ENCODE measurements around the gene ARHGEF17.

The ARHGEF17 gene

DNA sequence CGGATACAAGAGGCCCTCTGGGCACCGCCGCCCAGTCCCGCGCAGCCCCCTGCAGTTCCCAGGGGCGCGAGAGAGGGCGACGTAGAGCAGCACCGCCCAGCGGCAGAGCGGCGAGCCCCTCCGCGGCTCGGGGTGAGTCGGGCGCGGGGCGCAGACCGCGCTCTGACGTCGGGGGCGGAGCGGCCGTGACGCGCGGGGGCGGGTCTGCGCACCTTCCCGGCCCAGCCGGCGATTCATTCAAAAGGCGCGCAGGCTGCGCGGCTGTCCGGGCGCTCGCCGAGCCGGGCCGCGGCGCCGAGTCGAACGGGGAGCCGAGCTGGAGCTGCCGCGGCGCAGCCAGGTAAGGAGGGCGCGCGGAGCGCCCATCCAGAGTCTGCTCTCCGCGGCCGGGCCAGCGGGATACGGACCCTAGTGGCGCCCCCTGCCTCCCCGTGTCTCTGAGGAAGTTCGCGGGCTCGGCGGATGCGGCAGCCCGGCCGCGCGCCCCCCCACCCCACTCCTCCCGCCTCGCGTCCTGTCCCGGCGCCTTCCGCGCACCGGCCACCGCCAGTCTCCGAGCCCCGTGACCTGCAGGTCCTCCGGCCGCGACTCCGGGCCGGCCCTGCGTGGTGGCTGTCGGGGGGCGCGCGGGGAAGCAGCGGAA is 68.2 kb downstream of the ARHGEF17 start, which contains the start of gene RELT (continued):
- TF ChIP-seq TSHZ1 (tag by site-specific recombination; IDR thresholded peaks at IDR 0.05; ENCODE audit: borderline replicate concordance) (no peak), ZNF202 (tag by site-specific recombination; IDR thresholded peaks at IDR 0.05; ENCODE audit: borderline replicate concordance) (no peak), GLIS2 (tag by site-specific recombination; IDR thresholded peaks at IDR 0.05) (0 out of 2 replicates have a peak, but pooled peaks have one; percentile 24), KLF8 (tag by site-specific recombination; IDR thresholded peaks at IDR 0.05) (peak; percentile 20; the same call in 1 of the 2 replicates), ZFP3 (tag by site-specific recombination; IDR thresholded peaks at IDR 0.05; ENCODE audit: low read depth) (no peak)

DNA sequence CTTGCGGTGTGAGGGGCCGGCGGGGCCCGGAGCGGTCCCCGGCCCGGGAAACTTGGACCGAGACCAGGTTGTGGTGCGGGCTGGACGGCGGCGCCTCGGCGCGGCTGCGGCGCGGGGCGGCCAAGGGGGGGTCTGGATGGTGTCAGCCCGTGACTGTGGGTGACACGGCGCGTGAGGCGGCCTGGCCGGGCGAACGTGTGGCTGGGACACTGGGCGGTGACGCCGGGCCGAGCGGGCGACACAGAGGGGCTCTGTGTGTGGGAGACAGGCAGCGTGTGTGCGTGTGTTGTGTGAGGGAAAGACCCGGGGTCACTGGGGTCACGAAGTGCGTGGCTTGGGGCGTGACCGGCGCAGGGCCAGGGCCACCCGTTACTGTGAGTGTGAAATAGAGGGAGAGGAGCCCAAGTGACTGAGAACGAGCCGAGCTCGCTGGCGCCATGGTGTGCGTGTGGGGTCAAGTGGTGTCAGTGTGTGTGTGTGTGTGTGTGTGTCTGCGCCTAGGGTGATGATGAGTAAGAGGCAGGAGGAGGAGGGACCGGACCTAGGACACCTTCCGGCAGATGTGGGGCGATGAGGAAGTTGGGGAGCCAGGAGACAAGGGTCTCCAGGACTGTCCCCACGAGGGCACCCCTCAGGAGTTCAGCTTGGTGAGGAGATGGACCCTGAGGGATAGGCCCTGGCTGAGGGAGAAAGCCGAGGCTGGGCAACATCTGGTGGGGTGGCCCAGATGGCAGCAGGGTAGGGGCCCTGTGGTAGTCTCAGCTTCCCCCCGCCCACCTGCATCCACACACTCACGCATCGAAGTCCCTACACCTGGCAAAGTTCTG is 68.9 kb downstream of the ARHGEF17 start:
- H3K27ac ChIP-seq (ENCODE audit: extremely low read depth, low read depth, low read length) = peak overlapping the region; percentile 64; the same call in 1 of the 2 replicates
- ChIA-PET POLR2A (interaction anchor here (0.8 to 1.7 kb wide), 3 partner anchors 16 to 70 kb away, joined by 3 to 8 read pairs (median 6); partner anchors contain the start of gene ARHGEF17), CTCF (interaction anchor here (0.6 to 1.4 kb wide), 4 partner anchors 8 to 82 kb away, joined by 3 to 5 read pairs (median 3); no protein-coding TSS in a partner anchor)
- H3K4me1 ChIP-seq (ENCODE audit: control insufficient read depth, insufficient read depth, low read length) = no peaks in the 10 kb centered on the region
- H3K9me3 ChIP-seq (ENCODE audit: control insufficient read depth, insufficient read depth, low read depth, low read length) = no peaks in the 10 kb centered on the region
- H3K4me3 ChIP-seq (ENCODE audit: low read depth, low read length) = peak overlapping the region; percentile 82
- no peaks in the 10 kb centered on the region for H3K36me3 ChIP-seq (ENCODE audit: control insufficient read depth in 2 of 2, insufficient read depth in 1 of 2, low read length in 2 of 2)
- TF ChIP-seq ZFP41 (tag by site-specific recombination; IDR thresholded peaks at IDR 0.05; ENCODE audit: borderline replicate concordance) (no peak), ZNF2 (tag by site-specific recombination; IDR thresholded peaks at IDR 0.05) (peak; percentile 91), ZNF302 (tag by site-specific recombination; IDR thresholded peaks at IDR 0.05; ENCODE audit: low read depth) (no peak), ATF2 (tag by site-specific recombination; IDR thresholded peaks at IDR 0.05; ENCODE audit: low read depth) (0 out of 2 replicates have a peak, but pooled peaks have one; percentile 8), ZNF626 (tag by site-specific recombination; IDR thresholded peaks at IDR 0.05) (no peak), ZNF248 (tag by site-specific recombination; IDR thresholded peaks at IDR 0.05) (0 out of 2 replicates have a peak, but pooled peaks have one; percentile 56), ZNF416 (tag by site-specific recombination; IDR thresholded peaks at IDR 0.05) (no peak), ZNF830 (tag by site-specific recombination; IDR thresholded peaks at IDR 0.05; ENCODE audit: low read depth) (no peak), OSR2 (tag by site-specific recombination; IDR thresholded peaks at IDR 0.05) (no peak), ZNF239 (tag by site-specific recombination; IDR thresholded peaks at IDR 0.05) (no peak), ZNF155 (tag by site-specific recombination; IDR thresholded peaks at IDR 0.05) (no peak), ZNF571 (tag by site-specific recombination; IDR thresholded peaks at IDR 0.05) (no peak), ZNF146 (tag by site-specific recombination; IDR thresholded peaks at IDR 0.05) (peak; percentile 21; the same call in 1 of the 2 replicates), ZNF792 (tag by site-specific recombination; IDR thresholded peaks at IDR 0.05) (0 out of 2 replicates have a peak, but pooled peaks have one; percentile 62)
- TF ChIP-seq, protein P1, sequence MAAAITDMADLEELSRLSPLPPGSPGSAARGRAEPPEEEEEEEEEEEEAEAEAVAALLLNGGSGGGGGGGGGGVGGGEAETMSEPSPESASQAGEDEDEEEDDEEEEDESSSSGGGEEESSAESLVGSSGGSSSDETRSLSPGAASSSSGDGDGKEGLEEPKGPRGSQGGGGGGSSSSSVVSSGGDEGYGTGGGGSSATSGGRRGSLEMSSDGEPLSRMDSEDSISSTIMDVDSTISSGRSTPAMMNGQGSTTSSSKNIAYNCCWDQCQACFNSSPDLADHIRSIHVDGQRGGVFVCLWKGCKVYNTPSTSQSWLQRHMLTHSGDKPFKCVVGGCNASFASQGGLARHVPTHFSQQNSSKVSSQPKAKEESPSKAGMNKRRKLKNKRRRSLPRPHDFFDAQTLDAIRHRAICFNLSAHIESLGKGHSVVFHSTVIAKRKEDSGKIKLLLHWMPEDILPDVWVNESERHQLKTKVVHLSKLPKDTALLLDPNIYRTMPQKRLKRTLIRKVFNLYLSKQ (tag by site-specific recombination; IDR thresholded peaks at IDR 0.05; ENCODE audit: borderline replicate concordance) = no peak
- TF ChIP-seq, protein P2, sequence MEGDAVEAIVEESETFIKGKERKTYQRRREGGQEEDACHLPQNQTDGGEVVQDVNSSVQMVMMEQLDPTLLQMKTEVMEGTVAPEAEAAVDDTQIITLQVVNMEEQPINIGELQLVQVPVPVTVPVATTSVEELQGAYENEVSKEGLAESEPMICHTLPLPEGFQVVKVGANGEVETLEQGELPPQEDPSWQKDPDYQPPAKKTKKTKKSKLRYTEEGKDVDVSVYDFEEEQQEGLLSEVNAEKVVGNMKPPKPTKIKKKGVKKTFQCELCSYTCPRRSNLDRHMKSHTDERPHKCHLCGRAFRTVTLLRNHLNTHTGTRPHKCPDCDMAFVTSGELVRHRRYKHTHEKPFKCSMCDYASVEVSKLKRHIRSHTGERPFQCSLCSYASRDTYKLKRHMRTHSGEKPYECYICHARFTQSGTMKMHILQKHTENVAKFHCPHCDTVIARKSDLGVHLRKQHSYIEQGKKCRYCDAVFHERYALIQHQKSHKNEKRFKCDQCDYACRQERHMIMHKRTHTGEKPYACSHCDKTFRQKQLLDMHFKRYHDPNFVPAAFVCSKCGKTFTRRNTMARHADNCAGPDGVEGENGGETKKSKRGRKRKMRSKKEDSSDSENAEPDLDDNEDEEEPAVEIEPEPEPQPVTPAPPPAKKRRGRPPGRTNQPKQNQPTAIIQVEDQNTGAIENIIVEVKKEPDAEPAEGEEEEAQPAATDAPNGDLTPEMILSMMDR (tag by site-specific recombination; IDR thresholded peaks at IDR 0.05) = peak; percentile 45; the same call in 1 of the 2 replicates
- TF ChIP-seq, protein P3, sequence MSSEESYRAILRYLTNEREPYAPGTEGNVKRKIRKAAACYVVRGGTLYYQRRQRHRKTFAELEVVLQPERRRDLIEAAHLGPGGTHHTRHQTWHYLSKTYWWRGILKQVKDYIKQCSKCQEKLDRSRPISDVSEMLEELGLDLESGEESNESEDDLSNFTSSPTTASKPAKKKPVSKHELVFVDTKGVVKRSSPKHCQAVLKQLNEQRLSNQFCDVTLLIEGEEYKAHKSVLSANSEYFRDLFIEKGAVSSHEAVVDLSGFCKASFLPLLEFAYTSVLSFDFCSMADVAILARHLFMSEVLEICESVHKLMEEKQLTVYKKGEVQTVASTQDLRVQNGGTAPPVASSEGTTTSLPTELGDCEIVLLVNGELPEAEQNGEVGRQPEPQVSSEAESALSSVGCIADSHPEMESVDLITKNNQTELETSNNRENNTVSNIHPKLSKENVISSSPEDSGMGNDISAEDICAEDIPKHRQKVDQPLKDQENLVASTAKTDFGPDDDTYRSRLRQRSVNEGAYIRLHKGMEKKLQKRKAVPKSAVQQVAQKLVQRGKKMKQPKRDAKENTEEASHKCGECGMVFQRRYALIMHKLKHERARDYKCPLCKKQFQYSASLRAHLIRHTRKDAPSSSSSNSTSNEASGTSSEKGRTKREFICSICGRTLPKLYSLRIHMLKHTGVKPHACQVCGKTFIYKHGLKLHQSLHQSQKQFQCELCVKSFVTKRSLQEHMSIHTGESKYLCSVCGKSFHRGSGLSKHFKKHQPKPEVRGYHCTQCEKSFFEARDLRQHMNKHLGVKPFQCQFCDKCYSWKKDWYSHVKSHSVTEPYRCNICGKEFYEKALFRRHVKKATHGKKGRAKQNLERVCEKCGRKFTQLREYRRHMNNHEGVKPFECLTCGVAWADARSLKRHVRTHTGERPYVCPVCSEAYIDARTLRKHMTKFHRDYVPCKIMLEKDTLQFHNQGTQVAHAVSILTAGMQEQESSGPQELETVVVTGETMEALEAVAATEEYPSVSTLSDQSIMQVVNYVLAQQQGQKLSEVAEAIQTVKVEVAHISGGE (tag by site-specific recombination; conservative IDR thresholded peaks at IDR 0.05; ENCODE audit: low read depth) = peak; percentile 59
